ENCODE results near the gene GALNT13. TPM values are rescaled to one million over a fixed set of nuclear protein-coding genes. Genes with fewer than 3 reads are reported as not detected.

Gene GALNT13
- total RNA-seq, 1 donor from 2014 or later, result 2.0 TPM

- TF ChIP-seq EZH2 (IDR thresholded peaks at IDR 0.05; ENCODE audit: insufficient read depth, low read length) (no peak), CTCF (IDR thresholded peaks at IDR 0.05; ENCODE audit: insufficient read depth, low read depth, low read length) (no peak)
- H3K4me3 Mint-ChIP-seq (ENCODE audit: unreplicated experiment), result no peak overlapping the region
- peaks cover 23% of the 10 kb centered on the region for H3K27me3 Mint-ChIP-seq (ENCODE audit: low read depth, unreplicated experiment)
- Histone ChIP-seq H3K4me1 (ENCODE audit: insufficient read depth, low read length) (no peaks in the 10 kb centered on the region), H3K4me2 (ENCODE audit: low read length) (no peak overlapping the region), H3K9ac (ENCODE audit: low read length) (no peak overlapping the region), H3K4me3 (ENCODE audit: insufficient read depth, low read depth, low read length) (no peak overlapping the region), H3K27ac (ENCODE audit: low read depth, low read length) (no peak overlapping the region), H3K9me3 (ENCODE audit: insufficient read depth, low read depth, low read length) (no peaks in the 10 kb centered on the region), H4K20me1 (ENCODE audit: insufficient read depth, low read length) (no peaks in the 10 kb centered on the region), H3K27me3 (ENCODE audit: insufficient read depth, low read length) (peaks cover 10% of the 10 kb centered on the region), H3K79me2 (ENCODE audit: insufficient read depth, low read length) (no peaks in the 10 kb centered on the region), H2AFZ (ENCODE audit: low read depth, low read length) (no peak overlapping the region), H3K36me3 (ENCODE audit: insufficient read depth, low read length) (no peaks in the 10 kb centered on the region)
- no peaks in the 10 kb centered on the region for H3K9me3 Mint-ChIP-seq (ENCODE audit: unreplicated experiment)
- no peak for FAIRE-seq
- no peak for DNase-seq (ENCODE audit: low read depth)
- peaks cover 7% of the 10 kb centered on the region for H3K4me1 Mint-ChIP-seq (ENCODE audit: low read depth, unreplicated experiment)
- H3K27ac Mint-ChIP-seq (ENCODE audit: unreplicated experiment), result no peak overlapping the region
- no peaks in the 10 kb centered on the region for H3K36me3 Mint-ChIP-seq (ENCODE audit: low read depth, unreplicated experiment)
Measured at GRCh38 chr2:153875801-153876466, 4.2 kb downstream of the GALNT13 start.

- no peak for DNase-seq (ENCODE audit: low read depth)
- Mint-ChIP-seq H3K27me3 (ENCODE audit: low read depth, unreplicated experiment) (no peaks in the 10 kb centered on the region), H3K4me1 (ENCODE audit: low read depth, unreplicated experiment) (no peaks in the 10 kb centered on the region)
Measured at GRCh38 chr2:153880926-153881325, 9.2 kb downstream of the GALNT13 start.

More at GRCh38 chr2:153880926-153881325, 9.2 kb downstream of the GALNT13 start:
- TF ChIP-seq EZH2 (IDR thresholded peaks at IDR 0.05; ENCODE audit: insufficient read depth, low read length), result no peak
- TF ChIP-seq CTCF (IDR thresholded peaks at IDR 0.05; ENCODE audit: insufficient read depth, low read depth, low read length), result no peak
- H3K36me3 Mint-ChIP-seq (ENCODE audit: low read depth, unreplicated experiment), result no peaks in the 10 kb centered on the region
- no peak overlapping the region for H3K4me3 Mint-ChIP-seq (ENCODE audit: unreplicated experiment)
- H3K9me3 ChIP-seq (ENCODE audit: insufficient read depth, low read depth, low read length), result no peaks in the 10 kb centered on the region
- H3K4me2 ChIP-seq (ENCODE audit: low read length), result no peak overlapping the region
- no peaks in the 10 kb centered on the region for H4K20me1 ChIP-seq (ENCODE audit: insufficient read depth, low read length)
- no peak overlapping the region for H3K4me3 ChIP-seq (ENCODE audit: insufficient read depth, low read depth, low read length)
- H3K9me3 Mint-ChIP-seq (ENCODE audit: unreplicated experiment), result no peaks in the 10 kb centered on the region
- H3K79me2 ChIP-seq (ENCODE audit: insufficient read depth, low read length), result no peaks in the 10 kb centered on the region
- FAIRE-seq, result no peak
- no peaks in the 10 kb centered on the region for H3K27me3 ChIP-seq (ENCODE audit: insufficient read depth, low read length)
- no peak overlapping the region for H2AFZ ChIP-seq (ENCODE audit: low read depth, low read length)
- H3K4me1 ChIP-seq (ENCODE audit: insufficient read depth, low read length), result no peaks in the 10 kb centered on the region
- no peak overlapping the region for H3K27ac Mint-ChIP-seq (ENCODE audit: unreplicated experiment)
- no peaks in the 10 kb centered on the region for H3K36me3 ChIP-seq (ENCODE audit: insufficient read depth, low read length)
- no peak overlapping the region for H3K9ac ChIP-seq (ENCODE audit: low read length)
- no peak overlapping the region for H3K27ac ChIP-seq (ENCODE audit: low read depth, low read length)
